Measurements from ENCODE around the gene ANKS1B.

DNA sequence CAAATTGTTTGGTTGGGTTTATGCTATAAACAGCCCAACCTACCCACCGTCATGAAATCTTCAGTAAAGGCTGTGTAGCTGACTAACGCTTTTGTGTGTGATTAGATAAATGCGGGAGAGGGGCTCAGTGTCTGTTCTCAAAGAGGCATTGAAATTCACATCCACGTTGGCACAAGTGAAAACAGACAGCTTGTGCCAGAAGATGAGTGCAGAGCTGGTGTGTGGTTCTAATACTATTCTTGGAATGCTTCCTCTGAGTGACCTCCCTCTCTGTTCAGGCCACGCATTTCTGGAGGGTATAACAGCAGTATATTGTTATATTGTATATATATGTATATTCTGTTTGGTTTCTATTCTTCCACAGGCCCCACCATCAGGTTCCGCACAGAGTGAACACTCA lies 1075.9 kb downstream of the ANKS1B start:
- TF ChIP-seq, protein P1, sequence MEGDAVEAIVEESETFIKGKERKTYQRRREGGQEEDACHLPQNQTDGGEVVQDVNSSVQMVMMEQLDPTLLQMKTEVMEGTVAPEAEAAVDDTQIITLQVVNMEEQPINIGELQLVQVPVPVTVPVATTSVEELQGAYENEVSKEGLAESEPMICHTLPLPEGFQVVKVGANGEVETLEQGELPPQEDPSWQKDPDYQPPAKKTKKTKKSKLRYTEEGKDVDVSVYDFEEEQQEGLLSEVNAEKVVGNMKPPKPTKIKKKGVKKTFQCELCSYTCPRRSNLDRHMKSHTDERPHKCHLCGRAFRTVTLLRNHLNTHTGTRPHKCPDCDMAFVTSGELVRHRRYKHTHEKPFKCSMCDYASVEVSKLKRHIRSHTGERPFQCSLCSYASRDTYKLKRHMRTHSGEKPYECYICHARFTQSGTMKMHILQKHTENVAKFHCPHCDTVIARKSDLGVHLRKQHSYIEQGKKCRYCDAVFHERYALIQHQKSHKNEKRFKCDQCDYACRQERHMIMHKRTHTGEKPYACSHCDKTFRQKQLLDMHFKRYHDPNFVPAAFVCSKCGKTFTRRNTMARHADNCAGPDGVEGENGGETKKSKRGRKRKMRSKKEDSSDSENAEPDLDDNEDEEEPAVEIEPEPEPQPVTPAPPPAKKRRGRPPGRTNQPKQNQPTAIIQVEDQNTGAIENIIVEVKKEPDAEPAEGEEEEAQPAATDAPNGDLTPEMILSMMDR (IDR thresholded peaks at IDR 0.05) = no peak
- no peak for TF ChIP-seq TCF7L2 (IDR thresholded peaks at IDR 0.05; ENCODE audit: low read depth, low read length)
